T follicular helper cell (primary cell): Measurements from ENCODE around the gene ABCB10.
"Not testable (repeated sequence)": the region's sequence is repeated elsewhere in the genome, so short reads cannot be mapped to it uniquely, and the experiment has no call there.

ENCODE experiments used
- DNase-seq: peaks from one replicate; pipeline ENCODE4 v3.0.0-alpha.2; 2020; ENCODE audit warnings: low read depth

ABCB10 gene

DNA sequence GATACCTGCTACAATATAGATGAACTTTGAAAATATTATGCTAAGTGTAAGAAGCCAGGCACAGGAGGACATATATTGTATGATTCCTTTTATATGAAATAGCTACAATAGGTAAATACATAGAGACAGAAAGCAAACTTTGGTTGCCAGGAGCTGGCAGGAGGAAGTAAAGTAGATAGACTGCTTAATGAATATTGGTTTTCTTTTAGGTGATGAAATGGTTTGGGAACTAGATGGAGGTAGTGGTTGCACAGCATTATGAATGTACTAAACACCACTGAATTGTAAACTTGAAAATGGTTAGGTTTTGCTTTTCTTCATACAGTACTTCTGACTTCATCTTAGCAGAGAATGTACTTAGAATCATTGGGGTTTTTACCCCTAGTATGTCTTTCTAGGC lies 21.5 kb downstream of the ABCB10 start:
- DNase-seq, result no peak

DNA sequence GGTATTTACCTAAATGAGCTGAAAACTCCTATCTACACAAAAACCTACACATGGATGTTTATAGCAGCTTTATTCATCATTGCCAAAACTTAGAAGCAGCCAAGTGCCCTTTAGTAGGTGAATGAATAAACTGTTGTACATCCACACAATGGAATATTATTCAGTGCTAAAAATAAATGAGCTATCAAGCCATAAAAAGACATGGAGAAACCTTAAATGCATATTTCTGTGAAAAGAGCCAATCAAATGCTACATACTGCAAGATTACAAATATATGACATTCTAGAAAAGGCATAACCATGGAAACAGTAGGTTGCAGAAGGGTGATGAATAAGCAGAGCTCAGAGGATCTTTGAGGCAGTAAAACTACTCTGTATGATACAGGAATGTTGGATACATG lies 23.3 kb downstream of the ABCB10 start:
- DNase-seq, result no peak

DNA sequence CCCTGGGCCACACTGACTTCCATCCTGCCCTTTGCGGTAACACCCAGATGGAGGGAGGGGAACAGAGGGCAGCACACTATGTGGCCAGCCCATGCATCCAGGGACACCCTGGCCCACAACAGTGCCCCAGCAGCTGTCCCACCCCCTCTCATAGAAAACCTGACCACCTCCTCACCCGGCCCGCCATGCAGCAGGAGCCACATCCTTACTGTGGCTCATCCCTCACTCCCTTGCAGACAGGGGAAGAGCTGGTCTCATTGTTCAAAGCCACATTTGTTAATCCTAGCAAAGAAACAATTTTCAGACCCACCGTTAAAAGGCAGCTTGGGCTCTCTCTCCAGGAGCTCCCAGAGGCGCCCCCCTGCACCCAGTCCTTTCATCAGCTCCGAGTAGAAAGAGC lies 27.2 kb downstream of the ABCB10 start:
- DNase-seq, result no peak

DNA sequence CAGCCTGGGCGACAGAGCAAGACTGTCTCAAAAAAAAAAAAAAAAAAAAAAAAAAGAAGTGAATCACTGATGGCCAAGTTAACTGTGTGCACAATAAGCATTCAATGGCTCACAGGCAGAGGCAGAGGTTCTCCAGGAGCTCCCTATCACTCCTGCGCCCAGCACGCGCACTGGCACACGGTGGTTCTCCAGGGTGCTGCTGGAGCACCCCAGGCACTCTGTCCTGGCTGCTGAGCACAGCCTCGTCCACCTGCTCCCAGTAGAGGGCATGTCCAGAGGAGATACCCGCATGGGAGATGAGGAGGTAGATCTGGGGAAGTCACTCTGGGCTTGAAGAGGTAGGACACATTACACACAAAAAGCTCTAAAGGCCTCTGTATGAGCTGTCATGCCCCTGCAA lies 28.9 kb downstream of the ABCB10 start:
- no peak for DNase-seq

DNA sequence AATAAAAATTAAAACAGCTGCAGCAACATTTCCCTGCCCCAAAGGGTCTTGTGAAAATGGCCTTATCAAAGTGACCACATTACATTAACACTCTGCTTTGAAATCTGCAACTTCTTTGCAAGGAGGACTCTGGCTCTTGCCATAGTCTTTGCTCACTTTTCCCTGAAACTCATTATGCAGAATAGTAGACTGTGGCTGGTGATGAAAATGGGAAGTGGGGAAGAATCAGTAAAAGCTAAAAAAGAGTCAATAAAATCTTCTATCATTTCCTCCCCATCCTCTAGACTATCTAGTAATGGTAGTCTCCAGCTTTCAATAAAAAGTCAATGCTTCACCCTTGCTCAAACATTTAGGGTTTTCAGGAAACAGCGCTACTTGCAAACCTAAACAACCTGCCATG lies 31.8 kb downstream of the ABCB10 start:
- DNase-seq, result no peak

DNA sequence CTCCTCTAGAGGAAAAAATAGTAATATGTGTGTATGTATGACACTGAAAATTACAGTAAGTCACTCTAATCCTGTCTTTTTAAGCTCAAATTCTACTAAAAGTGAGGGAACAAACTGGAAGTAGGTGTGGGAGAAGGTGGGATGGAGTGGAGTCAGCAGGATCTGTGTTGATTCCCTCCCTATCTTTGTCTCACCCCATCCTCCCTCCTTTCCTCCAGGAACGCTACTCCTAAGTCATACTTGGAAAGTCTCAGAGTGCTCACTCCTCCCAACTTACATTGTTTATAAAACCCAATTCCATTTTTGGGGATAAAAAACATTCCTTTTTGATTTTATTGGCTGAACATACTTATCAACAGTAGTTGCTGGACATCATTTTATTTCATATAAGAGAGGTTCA lies 35.5 kb downstream of the ABCB10 start:
- DNase-seq, result no peak

DNA sequence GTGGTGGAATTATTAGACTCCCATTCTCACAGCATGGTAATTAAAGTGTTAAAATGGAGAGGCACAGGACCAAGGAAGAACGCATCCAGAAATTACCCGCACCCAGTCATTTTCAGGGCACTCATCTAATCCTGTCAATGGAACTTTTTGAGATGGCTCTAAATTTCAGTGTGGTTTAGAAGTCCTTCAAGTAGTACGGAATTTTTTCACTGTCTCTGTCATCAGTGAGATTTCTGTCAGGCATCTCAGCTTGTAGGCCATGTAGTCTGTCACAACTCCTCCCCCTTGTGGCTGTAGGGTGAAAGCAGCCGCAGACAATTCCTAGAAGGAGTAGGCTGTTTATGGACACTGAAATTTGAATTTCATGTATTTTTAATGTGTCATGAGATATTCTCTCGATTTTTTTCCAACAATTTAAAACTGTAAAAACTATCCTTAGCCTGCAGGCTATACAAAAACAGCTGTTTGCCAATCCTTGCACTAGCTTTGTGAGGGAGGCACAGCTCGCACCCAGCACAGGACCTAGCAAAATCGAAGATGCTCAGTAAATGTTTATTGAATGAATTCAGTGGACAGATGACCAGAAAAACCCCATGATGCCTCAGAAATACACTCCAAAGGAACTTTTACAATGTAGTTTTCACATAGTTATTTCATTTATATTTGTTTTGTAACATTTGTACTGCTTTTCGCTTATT lies 43.8 kb downstream of the ABCB10 start:
- peak; percentile 50 for DNase-seq

DNA sequence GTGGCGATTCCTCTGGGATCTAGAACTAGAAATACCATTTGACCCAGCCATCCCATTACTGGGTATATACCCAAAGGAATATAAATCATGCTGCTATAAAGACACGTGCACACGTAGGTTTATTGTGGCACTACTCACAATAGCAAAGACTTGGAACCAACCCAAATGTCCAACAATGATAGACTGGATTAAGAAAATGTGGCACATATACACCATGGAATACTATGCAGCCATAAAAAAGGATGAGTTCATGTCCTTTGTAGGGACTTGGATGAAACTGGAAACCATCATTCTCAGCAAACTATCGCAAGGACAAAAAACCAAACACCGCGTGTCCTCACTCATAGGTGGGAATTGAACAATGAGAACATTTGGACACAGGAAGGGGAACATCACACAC lies 46.9 kb downstream of the ABCB10 start:
- not testable (repeated sequence) for DNase-seq

DNA sequence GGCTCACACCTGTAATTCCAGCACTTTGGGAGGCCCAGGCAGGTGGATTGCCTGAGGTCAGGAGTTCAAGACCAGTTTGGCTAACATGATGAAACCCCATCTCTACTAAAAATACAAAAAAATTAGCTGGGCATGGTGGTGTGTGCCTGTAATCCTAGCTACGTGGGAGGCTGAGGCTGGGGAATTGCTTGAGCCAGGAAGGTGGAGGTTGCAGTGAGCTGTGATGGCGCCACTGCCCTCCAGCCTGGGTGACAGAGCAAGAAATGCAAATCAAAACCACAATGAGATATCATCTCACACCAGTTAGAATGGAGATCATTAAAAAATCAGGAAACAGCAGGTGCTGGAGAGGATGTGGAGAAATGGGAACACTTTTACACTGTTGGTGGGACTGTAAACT lies 47.3 kb downstream of the ABCB10 start:
- DNase-seq, result not testable (repeated sequence)

DNA sequence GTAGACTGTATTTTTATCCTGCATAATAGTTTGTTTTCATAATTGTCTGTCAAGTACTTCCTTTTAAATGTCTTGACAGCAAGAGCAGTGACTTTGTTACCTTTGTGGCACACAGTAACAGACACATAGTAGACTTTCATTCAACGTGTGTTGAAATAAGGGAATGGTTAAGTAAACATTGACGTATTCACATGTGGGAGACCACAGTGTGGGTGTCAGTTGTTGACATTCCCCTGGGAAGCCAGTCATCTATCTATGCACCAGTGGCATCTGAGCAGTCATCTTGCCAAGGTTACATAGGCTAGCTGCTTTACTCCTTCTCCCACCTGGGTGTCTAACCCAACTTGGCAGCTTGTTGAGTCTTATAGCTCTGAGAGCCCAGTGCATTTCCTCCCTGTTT lies 48.9 kb downstream of the ABCB10 start:
- DNase-seq, result no peak

DNA sequence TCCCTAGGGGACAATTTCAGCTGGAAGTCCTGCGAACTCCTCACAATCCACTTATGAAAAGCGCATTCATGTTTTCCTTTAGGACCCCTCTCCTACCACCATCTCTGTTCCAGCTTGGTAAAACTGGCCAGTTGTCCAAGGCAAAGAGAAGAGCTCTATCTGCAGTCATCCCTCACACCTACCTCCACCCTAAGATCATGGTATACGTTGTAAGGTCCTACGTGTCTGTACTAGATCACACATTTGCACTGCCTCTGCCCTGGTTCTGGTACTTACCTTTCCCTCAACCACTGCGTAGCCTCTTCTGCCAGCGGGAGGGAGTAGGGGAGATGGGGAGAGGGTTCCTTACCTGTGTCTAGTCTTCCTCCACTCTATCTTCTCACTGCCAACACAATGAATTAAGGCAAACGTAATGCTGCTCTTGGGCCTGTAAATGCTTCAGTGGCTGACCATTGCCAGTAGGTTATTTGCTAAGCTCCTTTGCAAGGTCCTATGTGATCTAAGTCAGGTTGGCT lies 49.6 kb downstream of the ABCB10 start:
- DNase-seq, result no peak

DNA sequence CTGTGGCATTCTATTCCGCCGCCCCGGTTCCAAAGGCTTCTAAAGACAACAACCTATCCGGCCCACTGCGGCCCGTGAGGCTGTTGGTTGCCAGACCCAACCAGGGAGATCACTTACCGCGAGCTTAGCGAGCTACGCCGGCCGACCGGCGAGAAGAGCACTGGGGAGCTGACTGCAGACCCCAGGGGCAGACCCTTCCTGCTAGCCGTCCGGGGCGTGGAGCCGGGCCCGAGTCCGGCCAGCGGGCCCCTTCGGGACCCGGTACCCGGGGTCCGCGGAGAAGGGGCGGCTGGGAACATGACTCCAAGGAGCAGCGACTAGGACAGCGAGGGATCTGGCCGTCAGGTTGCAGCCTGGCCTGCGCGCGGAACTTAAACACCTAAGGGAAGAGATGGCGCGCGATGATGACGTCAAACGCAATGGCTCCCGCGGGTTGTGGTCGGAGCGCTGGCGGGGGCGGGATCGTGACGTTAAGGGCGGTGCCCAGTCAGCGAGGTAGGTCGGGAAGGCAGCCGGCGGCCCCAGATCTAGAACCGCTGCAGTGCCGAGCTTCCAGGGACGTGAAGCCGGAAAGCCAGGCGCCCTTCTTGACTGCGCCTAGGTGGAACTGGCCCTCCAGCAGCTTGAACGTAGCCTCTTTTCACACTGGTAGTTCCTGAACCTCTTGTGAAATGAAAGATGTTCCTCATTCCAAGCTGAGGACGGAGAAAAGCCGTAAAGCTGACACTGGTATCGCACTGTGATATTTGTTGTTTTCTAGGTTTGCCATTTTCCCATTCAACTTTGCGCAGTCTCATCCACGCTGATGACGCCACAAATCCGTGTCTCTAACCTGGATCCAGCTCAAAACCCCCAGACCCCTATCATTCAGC lies 50.3 kb downstream of the ABCB10 start, which contains the start of gene NUP133:
NUP133 (minus strand) TSS at position 391 of the 872 bp plus-strand sequence; CDS start at position 299, 92 bp downstream.
- peak; percentile 98 for DNase-seq

DNA sequence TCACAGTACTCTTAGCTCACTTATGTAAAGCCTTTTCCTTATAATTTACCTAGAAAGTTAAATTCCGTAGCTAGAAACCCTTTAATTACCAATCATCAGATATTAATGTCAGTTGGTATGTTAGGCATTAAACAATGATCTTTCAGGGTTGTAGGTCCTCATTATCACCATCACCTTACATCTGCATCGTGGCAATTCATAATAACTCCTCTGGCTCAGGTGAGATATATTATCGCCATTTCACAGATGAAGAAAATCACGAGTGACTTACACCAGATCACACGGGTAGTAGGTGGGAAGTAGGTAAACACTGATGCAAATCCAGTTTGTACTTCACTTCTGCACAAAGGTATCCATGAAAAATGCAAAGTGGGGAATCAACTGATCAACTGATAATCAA lies 51.0 kb downstream of the ABCB10 start:
- DNase-seq, result no peak

DNA sequence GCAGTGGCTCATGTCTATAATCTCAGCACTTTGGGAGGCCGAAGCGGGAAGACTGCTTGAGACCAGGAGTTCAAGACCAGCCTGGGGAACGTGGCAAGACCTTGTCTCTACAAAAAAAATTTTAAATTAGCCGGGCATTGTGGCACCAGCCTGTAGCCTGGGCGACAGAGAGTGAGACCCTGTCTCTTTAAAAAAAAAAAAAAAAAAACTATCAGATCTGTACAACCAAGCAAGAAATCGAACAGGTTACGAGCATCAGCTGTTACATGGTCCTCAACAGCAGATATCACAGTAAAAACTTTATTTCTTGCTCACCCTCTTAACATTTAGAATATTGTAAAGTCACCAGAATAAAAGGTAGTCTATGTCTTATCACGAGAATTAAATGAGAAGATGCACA lies 51.9 kb downstream of the ABCB10 start:
- no peak for DNase-seq

DNA sequence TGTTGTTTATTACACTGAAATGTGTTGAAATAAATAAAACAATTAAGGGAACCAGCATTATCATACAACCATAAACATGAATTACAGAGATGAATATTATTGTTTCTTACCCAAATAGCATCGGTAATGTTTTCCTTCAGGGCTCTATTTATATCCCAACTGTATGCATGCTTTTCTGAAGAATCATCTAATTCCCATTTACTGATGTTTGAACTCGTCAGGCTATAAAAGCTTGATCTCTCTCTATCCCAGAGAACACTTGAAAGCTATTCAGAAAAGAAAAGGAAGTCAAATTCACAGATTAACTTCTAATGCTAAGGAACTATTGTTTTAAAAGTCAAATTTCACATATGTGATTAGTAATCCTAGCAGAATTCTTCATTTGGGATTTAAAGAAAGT lies 62.7 kb downstream of the ABCB10 start:
- DNase-seq, result no peak

DNA sequence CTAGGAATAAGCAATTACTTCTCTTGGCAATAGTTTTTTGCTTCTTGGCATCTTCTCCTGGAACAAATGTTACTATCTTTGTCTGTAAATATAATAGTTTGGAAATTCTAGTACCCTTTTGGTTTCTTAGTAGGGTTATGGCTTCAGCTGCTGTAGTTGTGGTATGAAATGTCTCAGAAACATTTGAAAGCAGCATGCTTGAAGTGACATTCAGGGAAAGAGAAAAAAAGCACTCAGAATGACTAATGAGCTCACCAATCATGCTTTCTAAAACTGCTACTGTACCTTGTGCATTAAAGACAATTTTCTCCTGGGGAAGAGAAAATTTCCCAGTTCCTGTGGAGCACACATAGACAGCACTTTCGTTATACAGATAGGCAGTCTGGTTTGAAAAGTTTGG lies 71.3 kb downstream of the ABCB10 start:
- DNase-seq, result no peak

DNA sequence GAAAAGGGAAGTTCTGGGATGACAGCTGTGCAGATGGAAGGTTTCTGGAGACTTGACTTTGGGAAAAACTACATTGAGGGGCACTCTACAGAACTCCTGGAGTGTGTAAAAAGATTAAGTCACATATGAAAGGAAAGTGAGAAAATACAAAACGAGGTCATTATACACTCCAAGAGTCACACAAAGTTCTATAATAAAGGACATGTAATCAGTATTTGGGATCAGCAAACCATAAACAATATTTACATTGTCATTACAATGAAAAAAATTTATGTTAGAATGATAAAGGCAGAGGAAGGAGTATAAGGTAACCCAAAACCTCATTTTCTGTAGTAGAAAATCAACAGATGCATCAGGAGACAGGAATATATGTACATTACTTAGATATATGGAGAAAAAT lies 73.2 kb downstream of the ABCB10 start:
- DNase-seq, result no peak

DNA sequence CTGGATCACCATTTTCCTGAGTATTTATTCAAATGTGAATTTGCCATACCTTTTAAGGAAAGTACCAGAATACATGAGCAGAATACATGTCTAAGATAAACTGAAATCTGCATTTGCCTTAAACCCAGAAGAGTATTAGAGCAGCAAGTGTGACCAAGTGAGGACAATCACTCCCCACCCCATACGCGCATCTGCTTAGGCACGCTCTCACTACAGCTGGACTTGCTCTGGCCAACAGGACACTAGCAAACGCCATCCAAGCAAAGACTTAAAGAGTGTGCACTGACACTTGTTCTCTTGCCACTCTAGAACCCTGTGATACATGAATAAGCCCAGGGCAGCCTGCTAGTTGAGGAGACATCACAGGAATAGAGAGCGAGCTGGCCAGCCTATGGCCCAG lies 76.0 kb downstream of the ABCB10 start:
- DNase-seq, result no peak

DNA sequence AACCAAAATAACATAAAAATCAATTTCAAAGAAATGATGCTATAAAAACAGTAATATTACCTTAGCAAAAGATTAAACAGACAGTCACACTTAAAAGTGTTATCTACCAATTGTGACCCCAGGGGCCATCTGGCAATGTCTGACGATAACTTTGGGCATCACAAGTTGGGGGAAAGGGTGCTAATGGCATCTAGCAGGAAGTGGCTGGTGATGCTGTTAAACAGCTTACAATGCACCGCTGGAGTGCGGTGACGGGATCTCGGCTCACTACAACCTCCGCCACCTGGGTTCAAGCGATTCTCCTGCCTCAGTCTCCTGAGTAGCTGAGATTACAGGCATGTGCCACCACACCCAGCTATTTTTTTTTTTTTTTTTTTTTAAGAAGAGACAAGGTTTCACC lies 78.0 kb downstream of the ABCB10 start:
- DNase-seq, result no peak

DNA sequence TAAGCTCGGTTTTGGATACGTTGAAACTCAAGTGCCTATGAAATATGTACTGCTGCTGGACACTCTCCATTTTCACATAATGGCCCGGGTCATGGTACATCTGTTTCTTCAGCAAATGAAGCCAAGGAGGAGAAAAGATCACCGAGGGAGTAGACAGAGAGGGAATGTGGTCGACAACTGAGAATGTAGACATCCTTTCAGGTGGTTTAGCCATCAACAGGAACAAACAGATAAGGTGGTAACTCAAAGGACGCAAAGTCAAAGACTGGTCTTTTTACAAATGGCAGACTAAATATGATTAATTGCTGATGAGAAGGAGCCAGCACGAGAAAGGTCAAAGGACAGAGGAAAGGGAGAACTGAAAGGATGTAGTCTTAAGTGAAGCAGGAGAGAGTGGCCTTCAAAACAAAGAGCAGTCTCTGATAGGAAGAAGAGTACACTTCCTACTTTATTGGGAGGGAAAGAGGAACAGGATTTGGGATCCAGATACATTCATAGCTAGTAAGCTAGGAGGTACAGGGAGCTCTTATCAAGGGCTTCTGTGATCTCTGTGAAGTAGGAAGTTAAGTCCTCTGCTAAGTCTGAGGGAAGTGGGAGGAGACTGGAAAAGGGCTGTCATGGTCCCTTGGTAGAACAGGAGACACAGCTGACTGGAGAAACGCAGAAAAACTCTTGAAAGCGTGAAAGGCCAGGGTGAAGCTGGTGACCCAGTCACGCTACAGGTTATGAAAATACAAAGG lies 78.7 kb downstream of the ABCB10 start:
- no peak for DNase-seq

DNA sequence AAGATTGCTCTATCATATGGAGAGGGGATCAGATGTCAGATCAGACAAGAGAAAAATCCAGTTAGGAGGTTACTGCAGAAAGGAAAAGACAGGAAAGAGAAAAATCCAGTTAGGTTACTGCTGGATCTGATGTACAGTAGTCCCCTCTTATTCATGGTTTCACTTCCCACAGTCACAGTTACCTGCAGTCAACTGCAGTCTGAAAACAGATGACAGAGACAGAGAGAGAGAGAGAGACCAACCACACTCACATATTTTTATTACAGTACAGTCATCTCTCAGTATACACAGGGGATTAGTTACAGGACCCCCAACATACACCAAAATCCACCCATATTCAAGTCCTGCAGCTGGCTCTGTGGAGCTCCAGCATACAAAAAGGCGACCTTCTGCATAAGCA lies 79.7 kb downstream of the ABCB10 start:
- no peak for DNase-seq

DNA sequence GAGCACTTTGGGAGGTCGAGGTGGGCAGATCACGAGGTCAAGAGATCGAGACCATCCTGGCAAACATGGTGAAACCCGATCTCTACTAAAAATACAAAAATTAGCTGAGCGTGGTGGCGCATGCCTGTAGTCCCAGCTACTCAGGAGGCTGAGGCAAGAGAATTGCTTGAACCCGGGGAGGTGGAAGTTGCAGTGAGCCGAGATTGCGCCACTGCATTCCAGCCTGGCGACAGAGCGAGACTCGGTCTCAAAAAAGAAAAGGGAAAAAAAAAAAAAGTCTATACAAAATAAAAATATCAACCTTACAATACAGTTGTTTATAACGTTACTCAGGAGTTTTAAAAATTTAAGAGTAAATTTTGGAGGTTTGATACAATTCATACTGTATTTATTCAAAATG lies 82.6 kb downstream of the ABCB10 start:
- DNase-seq, result not testable (repeated sequence)
